WTC11 (cell line): Measurements from ENCODE around the gene PLCB3. TPM values are rescaled to one million over a fixed set of nuclear protein-coding genes. Genes with fewer than 3 reads are reported as not detected.

Source experiments
- ATAC-seq: fragments of 200-7000 bp; cut with Tn5 transposase; 2 replicates; pipeline ENCODE4 v1.10.0; 2021; ENCODE audit warnings: mild to moderate bottlenecking, moderate library complexity
- CTCF ChIA-PET: fragments of 300-600 bp; sonication (Branson Sonifier 250); formaldehyde crosslinking; loops from one replicate; lab custom pipeline; 2021; ENCODE audit warnings: antibody characterized with exemption; lab: Charles Lee
- POLR2A ChIA-PET: fragments of 350-600 bp; sonication (Branson Sonifier 250); formaldehyde crosslinking; loops from one replicate; lab custom pipeline; 2021; ENCODE audit warnings: antibody characterized with exemption; lab: Charles Lee
- DNase-seq: peaks from one replicate; pipeline ENCODE4 v3.0.0; 2021; ENCODE audit warnings: low spot score
- H3K27ac Mint-ChIP-seq: 2 replicates; pipeline ENCODE4 v1.8.0; 2021; ENCODE audit warnings: mixed read lengths
- H3K27me3 Mint-ChIP-seq: 2 replicates; pipeline ENCODE4 v1.8.0; 2021; ENCODE audit warnings: low read depth, mild to moderate bottlenecking, moderate library complexity, mixed read lengths
- H3K36me3 Mint-ChIP-seq: 2 replicates; pipeline ENCODE4 v1.8.0; 2021; ENCODE audit warnings: mixed read lengths
- H3K4me1 Mint-ChIP-seq: 2 replicates; pipeline ENCODE4 v1.8.0; 2022; ENCODE audit warnings: mixed read lengths
- H3K4me3 Mint-ChIP-seq: 2 replicates; pipeline ENCODE4 v1.8.0; 2021; ENCODE audit warnings: mild to moderate bottlenecking, moderate library complexity, mixed read lengths
- H3K9me3 Mint-ChIP-seq: 2 replicates; pipeline ENCODE4 v1.8.0; 2021; ENCODE audit warnings: mixed read lengths
- ATF6 ChIP-seq: sonication (generic); formaldehyde crosslinking; IDR thresholded peaks from 2 replicates; pipeline ENCODE4 v1.8.1; 2023; ENCODE audit warnings: mild to moderate bottlenecking, missing genetic modification reagents
- CREB1 ChIP-seq: sonication (generic); formaldehyde crosslinking; IDR thresholded peaks from 2 replicates; pipeline ENCODE4 v1.8.0; 2023; ENCODE audit warnings: mild to moderate bottlenecking, missing genetic modification reagents
- CTCF ChIP-seq: fragments of 200-600 bp; IDR thresholded peaks from 2 replicates; pipeline ENCODE4 v1.8.0; 2022; ENCODE audit warnings: antibody characterized with exemption
- EMX1 ChIP-seq: fragments of 250-450 bp; sonication (Bioruptor Pico); IDR thresholded peaks from 2 replicates; pipeline ENCODE4 v1.8.0; 2021; ENCODE audit warnings: mild to moderate bottlenecking
- ESRRA ChIP-seq: sonication (generic); formaldehyde crosslinking; IDR thresholded peaks from 2 replicates; pipeline ENCODE4 v1.8.1; 2022; ENCODE audit warnings: mild to moderate bottlenecking, missing genetic modification reagents, borderline replicate concordance
- ETV6 ChIP-seq: sonication (generic); formaldehyde crosslinking; IDR thresholded peaks from 2 replicates; pipeline ENCODE4 v1.8.1; 2022; ENCODE audit warnings: mild to moderate bottlenecking, missing genetic modification reagents
- FOXK1 ChIP-seq: sonication (generic); formaldehyde crosslinking; IDR thresholded peaks from 2 replicates; pipeline ENCODE4 v1.8.0; 2022; ENCODE audit warnings: mild to moderate bottlenecking, moderate library complexity, missing genetic modification reagents
- HMGA2 ChIP-seq: fragments of 250-450 bp; sonication (Bioruptor Pico); IDR thresholded peaks from 2 replicates; pipeline ENCODE4 v1.4.0; 2021; ENCODE audit warnings: mild to moderate bottlenecking, moderate library complexity
- MXD4 ChIP-seq: fragments of 250-450 bp; sonication (Bioruptor Pico); IDR thresholded peaks from 2 replicates; pipeline ENCODE4 v1.8.0; 2021; ENCODE audit warnings: mild to moderate bottlenecking, moderate library complexity, borderline replicate concordance
- MYBL2 ChIP-seq: sonication (generic); formaldehyde crosslinking; IDR thresholded peaks from 2 replicates; pipeline ENCODE4 v1.8.1; 2023; ENCODE audit warnings: mild to moderate bottlenecking, moderate library complexity, missing genetic modification reagents
- NFATC4 ChIP-seq: fragments of 250-450 bp; sonication (Bioruptor Pico); IDR thresholded peaks from 2 replicates; pipeline ENCODE4 v1.9.0; 2021; ENCODE audit warnings: mild to moderate bottlenecking
- NFYB ChIP-seq: sonication (generic); formaldehyde crosslinking; conservative IDR thresholded peaks from 2 replicates; pipeline ENCODE4 v1.8.0; 2022; ENCODE audit warnings: low read depth, missing genetic modification reagents
- SMAD3 ChIP-seq: sonication (generic); formaldehyde crosslinking; IDR thresholded peaks from 2 replicates; pipeline ENCODE4 v1.8.0; 2022; ENCODE audit warnings: missing genetic modification reagents, mild to moderate bottlenecking, borderline replicate concordance
- USF1 ChIP-seq: sonication (generic); formaldehyde crosslinking; IDR thresholded peaks from 2 replicates; pipeline ENCODE4 v1.8.0; 2022; ENCODE audit warnings: mild to moderate bottlenecking, missing genetic modification reagents
- USF2 ChIP-seq: sonication (generic); formaldehyde crosslinking; IDR thresholded peaks from 2 replicates; pipeline ENCODE4 v1.8.1; 2023; ENCODE audit warnings: mild to moderate bottlenecking, missing genetic modification reagents, moderate library complexity
- ZMAT4 ChIP-seq: fragments of 250-450 bp; sonication (Bioruptor Pico); IDR thresholded peaks from 2 replicates; pipeline ENCODE4 v1.9.0; 2021; ENCODE audit warnings: mild to moderate bottlenecking
- ZNF138 ChIP-seq: sonication (generic); formaldehyde crosslinking; conservative IDR thresholded peaks from 2 replicates; pipeline ENCODE4 v1.8.1; 2022; ENCODE audit warnings: mild to moderate bottlenecking, moderate library complexity, missing genetic modification reagents
- ZNF263 ChIP-seq: sonication (generic); formaldehyde crosslinking; IDR thresholded peaks from 2 replicates; pipeline ENCODE4 v1.8.1; 2022; ENCODE audit warnings: low read depth, mild to moderate bottlenecking, moderate library complexity, missing genetic modification reagents
- ZNF281 ChIP-seq: sonication (generic); formaldehyde crosslinking; IDR thresholded peaks from 2 replicates; pipeline ENCODE4 v1.8.0; 2023; ENCODE audit warnings: mild to moderate bottlenecking, missing genetic modification reagents
- ZNF423 ChIP-seq: fragments of 250-450 bp; sonication (Bioruptor Pico); IDR thresholded peaks from 2 replicates; pipeline ENCODE4 v2.1.2; 2022; ENCODE audit warnings: mild to moderate bottlenecking, moderate library complexity
- ZNF671 ChIP-seq: fragments of 250-450 bp; sonication (Bioruptor Pico); IDR thresholded peaks from 2 replicates; pipeline ENCODE4 v1.8.0; 2021; ENCODE audit warnings: mild to moderate bottlenecking
- total RNA-seq: library from RNA; stranded (reverse); gene quantifications from 3 replicates; pipeline ENCODE4 v1.2.3, GENCODE V29; 2021

The PLCB3 gene
- total RNA-seq, 1 experiment from 2014 or later, result 97.4 TPM

GRCh38 chr11:64229090-64229743 lies 22.1 kb upstream of the PLCB3 start:
- DNase-seq (no peak), ATAC-seq (no peak)
- H3K27ac Mint-ChIP-seq, result peak overlapping the region; percentile 80; the same call in 1 of the 2 replicates
- ChIA-PET POLR2A (no interaction called here), CTCF (interaction anchor here (0.6 to 2.8 kb wide), 4 partner anchors 22 to 128 kb away, joined by 3 to 25 read pairs (median 3); partner anchors contain the start of gene PLCB3)
- no peaks in the 10 kb centered on the region for H3K36me3 Mint-ChIP-seq
- H3K9me3 Mint-ChIP-seq, result no peaks in the 10 kb centered on the region
- H3K4me3 Mint-ChIP-seq, result peak overlapping the region; percentile 82
- peaks cover 40% of the 10 kb centered on the region for H3K4me1 Mint-ChIP-seq
- TF ChIP-seq ZMAT4 (CRISPR knock-in tag), result no peak
- TF ChIP-seq SMAD3 (CRISPR knock-in tag), result no peak
- no peak for TF ChIP-seq CTCF
- TF ChIP-seq ZNF671 (CRISPR knock-in tag), result no peak
- no peak for TF ChIP-seq ATF6 (CRISPR knock-in tag)
- no peak for TF ChIP-seq ZNF263
- no peak for TF ChIP-seq ZNF423 (CRISPR knock-in tag)
- TF ChIP-seq MXD4 (CRISPR knock-in tag), result no peak
- no peak for TF ChIP-seq NFYB (CRISPR knock-in tag)
- TF ChIP-seq HMGA2 (CRISPR knock-in tag), result no peak
- TF ChIP-seq NFATC4, result no peak
- H3K27me3 Mint-ChIP-seq, result peaks cover 16% of the 10 kb centered on the region

- TF ChIP-seq USF1 (CRISPR knock-in tag), result no peak
- 0 out of 2 replicates have a peak, but pooled peaks have one; percentile 15 for TF ChIP-seq MYBL2
- TF ChIP-seq MXD4 (CRISPR knock-in tag), result no peak
- TF ChIP-seq EMX1 (CRISPR knock-in tag), result no peak
- TF ChIP-seq ZNF138 (CRISPR knock-in tag), result no peak
- H3K4me1 Mint-ChIP-seq, result peaks cover 39% of the 10 kb centered on the region
- no peaks in the 10 kb centered on the region for H3K36me3 Mint-ChIP-seq
- no peaks in the 10 kb centered on the region for H3K9me3 Mint-ChIP-seq
- H3K27ac Mint-ChIP-seq, result peak overlapping the region; percentile 80
- DNase-seq (no peak), ATAC-seq (no peak)
- peak overlapping the region; percentile 82 for H3K4me3 Mint-ChIP-seq
- POLR2A ChIA-PET, result interaction anchor here (0.5 to 1.0 kb wide), 4 partner anchors 20 to 221 kb away, joined by 3 to 5 read pairs (median 3); partner anchors contain the start of genes PRDX5 and STIP1
- CTCF ChIA-PET, result interaction anchor here (0.6 to 2.8 kb wide), 3 partner anchors 21 to 127 kb away, joined by 3 to 25 read pairs (median 3); partner anchors contain the start of gene PLCB3
- H3K27me3 Mint-ChIP-seq, result peaks cover 16% of the 10 kb centered on the region
Measured at GRCh38 chr11:64229744-64230170, 21.6 kb upstream of the PLCB3 start.

GRCh38 chr11:64230171-64230984 lies 21.0 kb upstream of the PLCB3 start, which contains the start of gene DNAJC4:
Gene DNAJC4 (plus strand): TSS chr11:64230548. CDS start chr11:64230855, 307 bp downstream.
- Mint-ChIP-seq H3K27ac (peak within 1 kb of the TSS; percentile 90), H3K36me3 (peaks cover 1% of the 10 kb centered on the region; the same call in 1 of the 2 replicates), H3K4me1 (peaks cover 36% of the 10 kb centered on the region), H3K4me3 (peak within 1 kb of the TSS; percentile 82), H3K9me3 (no peaks in the 10 kb centered on the region), H3K27me3 (peaks cover 16% of the 10 kb centered on the region)
- DNase-seq, result peak; percentile 96
- ATAC-seq, result peak; percentile 53
- CTCF ChIA-PET, result interaction anchor here (0.6 to 2.8 kb wide), 5 partner anchors 17 to 126 kb away, joined by 3 to 25 read pairs (median 3); partner anchors contain the start of gene PLCB3
- POLR2A ChIA-PET, result interaction anchor here (0.5 to 1.0 kb wide), 4 partner anchors 21 to 221 kb away, joined by 3 to 5 read pairs (median 3); partner anchors contain the start of genes PRDX5 and STIP1
- TF ChIP-seq NFYB (CRISPR knock-in tag), result peak; percentile 46
- TF ChIP-seq ESRRA (CRISPR knock-in tag), result 0 out of 2 replicates have a peak, but pooled peaks have one; percentile 38
- no peak for TF ChIP-seq USF2 (CRISPR knock-in tag)
- TF ChIP-seq ETV6 (CRISPR knock-in tag), result 0 out of 2 replicates have a peak, but pooled peaks have one; percentile 35
- TF ChIP-seq FOXK1 (CRISPR knock-in tag), result peak; percentile 58
- TF ChIP-seq CREB1, result peak; percentile 51; the same call in 1 of the 2 replicates
- TF ChIP-seq ZNF281, result 0 out of 2 replicates have a peak, but pooled peaks have one; percentile 35
